NCI-H446 (cell line): ENCODE results near the gene CAMK1D.
A peak's percentile ranks its signal among the peaks of the same experiment; 100 is the strongest.
"Not testable (repeated sequence)": the region's sequence is repeated elsewhere in the genome, so short reads cannot be mapped to it uniquely, and the experiment has no call there.

ENCODE experiments used
- DNase-seq, 2 experiments: peaks; one replicate each; lab custom pipeline; 2025; lab: John Stamatoyannopoulos, UW

CAMK1D gene

DNA sequence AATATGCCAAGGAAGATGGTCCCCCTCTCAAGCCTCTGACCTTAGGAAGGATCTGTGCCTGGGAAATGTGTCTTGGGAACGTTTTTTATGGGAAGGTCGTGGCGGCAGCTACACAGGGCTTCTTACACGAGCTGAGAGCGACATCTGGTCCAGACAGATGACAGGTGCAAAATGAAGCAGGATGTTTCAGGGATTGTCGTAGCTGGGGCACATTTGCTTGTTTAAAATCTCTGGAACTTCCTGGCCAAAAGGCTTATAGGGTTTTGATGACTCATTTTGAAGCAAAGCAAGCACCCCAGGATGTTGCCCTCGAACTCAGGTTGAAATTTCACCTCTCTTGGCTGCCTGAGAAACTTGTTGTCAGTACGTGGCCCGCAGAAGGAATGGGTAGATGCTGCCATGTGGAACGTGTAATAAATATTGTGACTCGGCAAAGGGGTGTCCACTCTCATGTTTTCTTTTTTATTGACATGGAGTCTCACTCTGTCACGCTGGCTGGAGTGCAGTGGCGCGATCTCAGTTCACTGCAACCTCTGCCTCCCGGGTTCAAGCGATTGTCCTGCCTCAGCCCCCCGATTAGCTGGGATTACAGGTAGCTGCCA, 117.5 kb downstream of the CAMK1D start:
- peak; percentile 1 to 30 for DNase-seq

DNA sequence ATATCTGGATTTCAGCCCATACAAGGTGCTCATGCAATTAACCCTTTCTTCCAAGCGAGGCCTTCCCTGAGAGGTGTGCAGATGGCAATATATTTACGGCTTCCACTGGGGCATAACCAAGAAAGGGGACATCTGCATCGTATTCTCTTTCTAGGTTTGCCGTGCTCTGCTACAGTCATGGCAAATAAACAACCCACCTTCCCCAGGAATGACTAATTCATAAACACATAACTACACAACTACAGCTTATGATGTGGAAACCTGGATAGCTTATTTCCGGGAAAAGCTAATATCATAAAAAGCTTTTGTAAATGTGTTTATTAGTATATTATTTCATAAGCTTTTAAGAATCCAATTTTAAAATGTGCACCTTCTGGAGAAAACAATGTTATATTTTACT, 120.0 kb downstream of the CAMK1D start:
- no peak for DNase-seq

DNA sequence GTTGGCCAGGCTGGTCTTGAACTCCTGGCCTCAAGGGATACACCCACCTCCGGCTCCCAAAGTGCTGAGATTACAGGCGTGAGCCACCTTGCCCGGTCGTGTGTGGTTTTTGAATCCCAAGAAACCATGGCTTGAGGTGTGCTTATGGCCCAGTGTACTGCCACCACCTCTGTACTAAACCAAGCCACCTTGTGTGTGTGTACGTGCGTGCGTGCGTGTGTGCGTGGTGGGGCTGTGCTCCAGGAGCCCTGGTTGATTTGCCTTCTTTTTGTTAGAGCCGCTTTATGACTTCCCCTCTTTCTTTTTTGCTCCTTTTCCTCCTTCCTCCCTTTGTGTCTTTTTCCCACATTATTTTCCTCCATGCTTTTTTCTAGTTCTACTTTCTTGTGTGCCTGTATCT, 121.4 kb downstream of the CAMK1D start:
- no peak for DNase-seq

DNA sequence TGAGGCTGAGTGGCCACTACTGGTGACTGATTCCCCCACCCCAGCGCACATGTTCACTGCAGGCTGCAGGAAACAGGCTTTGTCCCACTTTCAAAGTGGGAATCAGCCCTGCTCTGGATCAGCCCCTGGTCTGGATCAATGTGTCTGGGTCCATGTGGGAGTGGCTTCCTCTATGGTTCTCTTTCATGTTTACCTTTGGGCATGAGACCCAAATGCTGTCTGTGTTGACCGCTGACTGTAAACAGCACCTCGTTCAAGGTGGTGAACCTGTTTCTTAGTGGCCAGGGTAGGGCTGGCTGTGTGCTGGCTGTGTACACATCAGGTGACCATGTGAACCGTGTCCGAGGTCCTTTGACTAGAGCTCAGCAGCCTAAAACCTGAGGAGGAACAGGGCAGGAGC, 121.8 kb downstream of the CAMK1D start:
- no peak for DNase-seq

DNA sequence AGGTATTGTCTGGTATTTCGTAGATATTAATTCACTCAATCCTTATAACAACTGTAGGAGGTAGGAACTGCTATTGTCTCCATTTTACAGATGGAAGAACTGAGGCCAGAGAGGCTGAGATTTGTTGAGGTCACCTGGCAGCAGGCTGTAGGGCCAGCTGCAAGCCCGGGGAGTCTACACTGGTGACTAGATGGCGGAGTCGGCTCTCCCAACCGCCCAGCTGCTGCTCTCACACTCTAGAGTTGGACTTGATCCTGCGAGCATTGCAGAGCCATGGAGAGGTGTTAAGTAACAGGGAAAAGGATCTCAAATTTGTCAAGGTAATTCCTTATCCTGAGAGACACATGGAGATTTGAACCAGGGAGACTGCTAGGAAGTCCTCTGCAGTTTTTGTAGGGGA, 124.1 kb downstream of the CAMK1D start:
- DNase-seq: no peak

DNA sequence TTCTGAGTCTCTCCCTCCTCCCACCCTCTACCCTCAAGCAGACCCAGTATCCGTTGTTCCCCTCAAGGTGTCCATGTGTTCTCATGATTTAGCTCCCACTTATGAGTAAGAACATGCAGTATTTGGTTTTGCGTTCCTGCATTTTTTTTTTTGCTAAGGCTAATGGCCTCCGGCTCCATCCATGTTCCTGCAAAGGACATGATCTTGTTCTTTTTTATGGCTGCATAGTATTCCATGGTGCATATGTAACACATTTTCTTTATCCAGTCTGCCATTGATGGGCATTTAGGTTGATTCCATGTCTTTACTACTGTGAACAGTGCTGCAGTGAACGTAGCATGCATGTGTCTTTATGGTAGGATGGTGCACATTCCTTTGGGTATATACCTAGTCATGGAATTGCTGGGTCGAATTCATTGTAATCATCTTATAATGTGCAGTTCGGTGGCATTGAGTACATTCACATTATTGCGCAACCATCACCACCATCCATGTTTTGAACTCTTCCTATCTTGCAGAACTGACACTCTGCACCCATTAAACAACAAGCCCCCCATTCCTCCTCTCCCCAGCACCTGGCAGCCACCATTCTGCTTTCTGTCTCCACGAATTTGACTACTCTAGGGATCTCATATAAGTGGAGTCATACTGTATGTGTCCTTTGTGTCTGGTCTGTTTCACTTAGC, 125.5 kb downstream of the CAMK1D start:
- DNase-seq: no peak

DNA sequence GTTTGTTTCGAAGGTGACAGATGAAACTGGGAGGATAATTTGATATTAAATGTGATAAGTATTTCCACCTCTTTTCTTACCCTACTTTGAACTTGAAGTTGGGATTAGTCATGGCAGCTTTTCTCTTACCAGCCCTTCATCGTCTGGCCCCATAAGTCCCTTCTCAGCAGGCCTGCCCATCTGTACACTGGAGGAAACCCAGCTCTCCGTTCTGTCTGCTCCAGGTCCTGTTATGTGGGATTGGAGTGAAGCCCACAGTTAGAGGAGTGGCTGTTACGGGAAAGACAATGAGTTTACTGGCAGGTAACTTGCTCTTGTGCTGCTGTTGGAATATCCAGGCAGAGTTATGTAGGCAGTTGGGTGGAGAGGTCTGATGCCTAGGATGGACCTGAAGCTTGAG, 127.3 kb downstream of the CAMK1D start:
- DNase-seq: peak in 1 of 2 experiments; percentile 32

DNA sequence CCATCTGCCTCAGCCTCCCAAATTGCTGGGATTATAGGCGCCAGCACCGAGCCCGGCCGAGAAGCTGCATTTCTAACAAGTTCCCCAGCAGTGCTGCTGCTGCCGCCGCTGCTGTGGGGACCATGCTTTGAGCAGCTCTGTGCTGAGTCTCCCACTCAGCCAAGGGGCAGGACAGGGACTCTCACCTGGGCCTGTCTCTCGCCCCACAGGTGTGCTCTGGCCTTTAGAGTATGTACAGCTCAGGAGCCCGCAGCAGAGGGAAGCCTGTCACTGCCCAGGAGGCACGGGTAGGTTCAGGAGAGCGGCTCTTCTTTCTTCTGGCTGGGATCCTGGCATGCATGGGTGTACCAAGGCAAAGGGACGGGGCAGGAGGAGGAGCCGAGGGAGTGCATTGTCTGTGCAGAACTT, 130.1 kb downstream of the CAMK1D start:
- DNase-seq: no peak

DNA sequence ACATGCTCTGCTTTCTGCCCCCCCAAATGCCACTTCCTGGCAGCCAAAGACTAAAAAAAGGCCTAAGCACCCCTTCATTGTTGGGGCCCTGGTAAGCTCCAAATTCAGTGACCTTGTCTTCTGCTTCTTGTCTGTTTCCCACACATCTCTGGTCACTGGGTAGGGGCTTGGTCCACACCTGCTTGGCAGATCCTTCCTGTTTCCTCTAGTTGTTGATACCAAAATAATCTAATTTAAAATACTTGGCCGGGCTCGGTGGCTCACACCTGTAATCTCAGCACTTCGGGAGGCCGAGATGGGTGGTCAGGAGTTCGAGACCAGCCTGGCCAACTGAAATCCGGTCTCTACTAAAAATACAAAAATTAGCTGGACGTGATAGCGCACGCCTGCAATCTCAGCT, 130.6 kb downstream of the CAMK1D start:
- no peak for DNase-seq

DNA sequence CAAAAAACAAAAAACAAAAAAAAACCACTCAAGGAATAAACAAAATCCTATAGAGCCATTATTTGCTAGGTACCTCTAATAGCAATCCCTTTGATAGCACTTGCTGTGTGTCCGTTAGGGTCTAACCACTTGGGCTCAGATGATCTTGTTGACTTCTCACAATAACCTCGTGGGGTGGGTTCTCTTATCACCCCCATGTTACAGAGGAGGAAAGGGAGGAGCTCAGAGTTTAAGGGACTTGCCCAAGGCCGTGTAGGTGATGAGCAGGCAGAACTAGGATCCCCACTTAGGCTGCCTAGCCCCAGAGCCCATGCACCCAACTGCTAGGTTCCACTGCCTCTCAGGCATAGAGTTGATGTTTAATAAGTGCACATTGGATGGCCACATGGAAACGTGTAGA, 131.1 kb downstream of the CAMK1D start:
- no peak for DNase-seq

DNA sequence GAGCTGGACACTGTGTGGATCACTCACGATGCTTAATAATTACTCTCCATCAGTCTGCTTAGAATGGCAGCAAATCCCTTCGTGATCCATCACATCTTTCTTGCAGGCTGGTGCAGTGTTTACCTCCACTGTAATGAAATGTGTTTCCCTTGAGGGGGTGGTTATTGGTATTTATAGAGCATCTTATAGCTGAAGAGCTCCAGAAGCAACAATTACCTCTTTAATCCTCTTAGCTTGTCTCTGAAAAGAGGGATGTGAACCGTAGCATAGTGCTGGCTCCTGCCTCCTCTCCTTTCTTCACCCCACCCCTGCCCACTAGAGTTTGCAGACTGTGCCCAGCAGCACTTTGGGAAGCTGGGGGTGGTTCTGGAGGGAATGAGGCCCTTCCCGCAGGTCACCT, 132.6 kb downstream of the CAMK1D start:
- DNase-seq: no peak

DNA sequence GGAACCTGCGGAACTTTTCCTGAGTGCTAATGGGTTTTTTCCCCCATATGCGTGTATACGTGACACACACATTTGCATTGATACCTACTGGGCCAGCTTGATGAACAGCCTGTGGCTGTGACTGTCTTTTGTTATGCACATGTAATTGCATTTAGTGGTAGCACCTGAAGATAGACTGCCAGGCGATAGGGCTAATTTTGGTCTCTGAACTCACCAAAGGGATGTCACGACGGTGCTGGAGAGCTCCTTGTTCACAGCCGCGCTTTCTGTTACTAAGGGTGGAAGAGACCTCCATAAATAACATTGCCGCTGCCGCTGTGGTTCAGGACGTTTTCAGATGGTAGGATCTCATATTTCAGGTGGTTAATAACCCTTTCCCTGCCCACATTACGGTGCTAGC, 133.2 kb downstream of the CAMK1D start:
- DNase-seq: no peak

DNA sequence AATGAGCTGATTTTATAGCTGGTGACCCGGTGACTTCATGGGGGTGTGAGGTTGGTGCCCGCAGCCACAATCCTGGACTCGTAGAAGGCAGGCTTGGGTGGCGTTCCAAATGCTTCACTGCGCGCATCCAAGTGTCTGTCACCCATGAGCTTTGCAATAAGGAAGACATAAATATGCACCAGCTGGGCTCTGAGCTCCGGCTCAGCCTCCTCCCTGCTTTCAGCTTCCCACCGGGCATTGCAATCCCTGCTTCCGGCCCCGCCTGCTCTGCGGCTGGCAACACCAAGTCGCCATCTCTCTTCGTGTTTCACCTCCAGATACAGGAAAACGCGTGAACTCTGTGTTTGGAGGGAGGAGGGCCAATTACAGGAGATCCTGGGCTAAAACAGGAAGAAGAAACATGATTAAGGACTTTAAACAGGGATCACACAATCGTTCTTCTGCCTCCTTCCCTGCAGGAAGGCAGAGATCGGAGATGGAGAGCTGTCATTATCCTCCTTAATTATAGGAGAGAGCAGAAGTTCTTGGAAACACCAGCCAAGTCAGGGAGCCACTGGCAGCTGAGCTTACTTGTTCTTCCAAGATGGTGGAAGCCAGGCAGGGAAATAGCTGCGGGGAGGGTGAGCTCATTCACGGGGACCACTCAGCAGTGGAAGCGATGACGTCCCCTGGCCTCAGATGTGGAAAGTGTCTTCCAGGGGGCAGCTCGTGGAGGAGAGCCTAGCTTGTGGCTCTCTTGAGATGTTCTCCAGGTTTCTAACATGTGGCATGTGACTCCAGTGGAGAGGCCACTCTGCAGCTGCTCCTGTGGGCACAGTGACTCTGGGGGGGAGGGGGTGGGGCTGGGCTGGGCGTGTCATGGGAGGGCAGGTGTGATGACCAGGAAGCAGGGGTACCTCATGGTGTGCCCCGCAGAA, 134.9 kb downstream of the CAMK1D start:
- no peak for DNase-seq

DNA sequence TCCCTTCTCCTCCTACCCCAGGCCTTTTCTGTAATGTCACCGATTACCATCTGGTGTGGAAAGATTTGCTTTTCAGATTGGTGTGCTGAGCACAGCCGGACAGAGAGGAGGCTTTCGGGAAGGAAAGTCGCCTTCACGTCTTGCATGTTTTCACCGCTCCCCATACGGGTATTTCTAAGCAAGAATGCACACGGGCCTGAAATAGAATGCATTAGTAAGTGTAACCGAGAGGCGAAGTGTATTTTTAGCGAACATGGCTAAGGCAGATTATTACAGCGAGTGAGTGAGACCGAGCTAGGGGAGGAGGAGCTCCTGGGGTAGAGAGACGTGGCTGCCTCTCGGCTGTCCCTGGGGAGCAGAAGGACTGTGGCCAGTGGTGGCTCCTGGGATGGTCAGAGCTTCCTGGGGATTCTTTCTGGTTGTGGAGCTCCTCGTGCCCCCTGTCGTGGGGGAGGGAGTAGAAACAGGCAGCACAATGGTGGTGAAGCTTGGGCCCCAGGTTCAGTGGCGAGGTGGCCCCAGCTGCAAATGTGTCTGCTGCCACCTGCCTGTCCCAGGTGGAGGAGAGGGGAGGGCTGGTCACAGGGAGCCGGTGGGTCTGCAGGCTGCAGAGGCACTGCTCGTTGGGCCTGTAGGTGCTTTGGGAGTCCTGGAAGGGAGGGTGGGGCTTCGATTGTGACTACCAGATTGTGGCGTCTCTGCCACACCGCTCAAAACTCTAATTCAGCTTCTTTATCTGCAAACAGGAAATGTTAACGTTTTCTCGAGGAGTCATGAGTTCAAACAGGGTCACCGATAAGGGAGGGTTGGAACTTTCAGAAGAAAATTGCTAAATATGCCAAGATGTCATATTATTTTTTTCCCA, 135.8 kb downstream of the CAMK1D start:
- DNase-seq: no peak

DNA sequence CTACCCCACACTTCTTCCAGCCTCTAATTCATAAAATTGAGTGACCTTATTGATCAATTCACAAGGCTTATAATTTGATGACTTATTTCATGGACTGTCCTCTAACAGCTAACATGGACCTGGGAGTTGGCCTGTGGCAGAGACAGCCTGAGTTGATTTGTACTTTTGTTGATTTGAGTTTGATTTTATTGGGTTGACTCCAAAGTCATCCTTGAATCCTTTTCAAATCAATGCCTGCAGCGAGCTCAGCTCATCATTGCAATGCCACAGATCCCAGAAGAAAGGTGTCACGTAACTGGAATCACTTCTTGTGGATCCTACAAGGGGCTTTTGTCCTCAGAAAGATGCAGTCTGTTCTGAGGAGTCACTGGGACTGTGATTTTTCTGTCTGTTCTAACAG, 138.0 kb downstream of the CAMK1D start:
- DNase-seq: no peak

DNA sequence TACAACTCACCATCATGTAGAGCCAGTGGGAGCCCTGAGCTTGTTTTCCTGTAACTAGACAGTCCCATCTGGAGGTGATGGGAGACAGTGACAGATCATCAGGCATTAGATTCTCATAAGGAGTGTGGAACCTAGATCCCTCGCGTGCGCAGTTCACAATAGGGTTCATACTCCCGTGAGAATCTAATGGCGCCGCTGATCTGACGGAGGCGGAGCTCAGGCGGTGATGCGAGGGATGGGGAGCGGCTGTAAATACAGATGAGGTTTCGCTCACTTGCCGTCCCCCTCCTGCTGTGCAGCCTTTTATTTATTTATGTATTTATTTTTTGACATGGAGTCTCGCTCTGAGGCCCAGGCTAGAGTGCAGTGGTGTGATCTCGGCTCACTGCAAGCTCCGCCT, 139.3 kb downstream of the CAMK1D start:
- no peak for DNase-seq

DNA sequence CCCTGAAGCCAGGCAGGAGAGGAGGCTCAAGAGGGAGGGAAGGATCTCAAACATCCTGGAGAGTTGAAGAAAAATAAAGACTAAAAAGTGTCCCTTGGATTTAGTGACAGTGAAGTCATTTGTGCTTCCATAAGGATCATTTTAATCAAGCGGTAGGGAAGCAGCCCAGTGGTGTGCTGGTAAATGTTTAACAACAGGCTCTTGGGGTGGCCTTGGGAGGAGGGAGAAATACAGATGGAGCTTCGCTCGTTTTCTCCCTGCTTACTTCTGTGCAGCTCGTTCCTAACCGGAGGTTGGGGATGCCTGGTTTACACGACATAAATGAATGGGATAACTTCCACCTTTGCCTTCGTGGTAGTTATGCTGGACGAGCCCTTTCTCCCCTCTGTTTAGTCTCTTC, 140.0 kb downstream of the CAMK1D start:
- no peak for DNase-seq

DNA sequence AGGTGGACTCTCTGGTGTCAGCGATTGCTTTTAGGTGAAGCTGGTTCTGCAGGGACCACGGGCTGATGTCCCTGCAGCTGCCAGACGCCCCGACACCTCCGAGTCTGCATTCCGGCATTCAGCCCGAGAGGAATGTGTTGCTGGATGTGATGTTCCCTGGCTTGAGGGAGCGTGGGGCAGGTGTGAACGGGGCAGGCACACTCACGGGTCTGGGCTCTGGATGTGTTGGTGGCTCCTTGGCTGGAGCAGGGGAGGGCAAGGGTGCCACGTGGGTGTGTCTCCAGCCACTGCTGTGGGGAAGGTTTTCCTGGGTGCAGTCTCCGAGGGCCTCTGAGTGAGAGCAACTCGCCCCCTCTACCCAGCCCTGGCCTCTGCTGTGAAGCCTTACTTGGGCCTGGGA, 140.5 kb downstream of the CAMK1D start:
- no peak for DNase-seq

DNA sequence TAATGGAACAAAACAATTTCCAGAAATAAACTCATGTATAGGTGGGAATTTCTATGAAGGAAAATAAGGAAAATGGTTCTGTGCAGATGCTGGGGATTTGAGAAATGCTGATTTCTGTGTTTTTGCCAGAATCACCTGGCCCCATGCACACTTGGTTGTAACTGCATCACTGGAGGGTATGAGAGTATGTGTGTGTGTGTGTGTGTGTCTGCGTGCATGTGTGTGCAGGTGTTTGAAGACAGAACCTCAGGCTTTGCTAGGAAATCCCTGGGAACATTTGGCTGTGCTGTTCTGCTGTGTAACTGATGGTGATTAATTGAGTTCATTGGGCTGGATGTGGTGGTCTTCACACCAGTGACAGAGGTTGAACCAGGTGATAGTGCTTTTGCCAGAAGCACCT, 141.6 kb downstream of the CAMK1D start:
- DNase-seq: no peak

DNA sequence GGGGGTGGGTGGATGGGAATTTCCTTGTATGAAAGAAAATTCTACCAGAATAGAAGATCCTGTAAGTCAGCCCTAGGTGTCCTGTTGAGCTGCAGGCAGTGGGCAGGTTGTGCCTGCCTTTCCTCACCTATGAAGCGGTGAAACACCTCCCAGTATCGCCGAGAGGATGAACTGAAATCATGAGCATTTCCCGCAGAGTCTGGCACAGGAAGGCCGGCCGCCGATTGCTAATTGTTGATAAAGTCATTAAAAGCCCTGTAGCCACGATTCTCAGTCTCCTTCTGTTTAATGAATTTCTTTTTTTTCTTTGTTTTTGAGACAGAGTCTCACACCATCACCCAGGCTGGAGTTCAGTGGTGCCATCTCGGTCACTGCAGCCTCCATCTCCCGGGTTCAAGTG, 142.1 kb downstream of the CAMK1D start:
- DNase-seq: no peak

DNA sequence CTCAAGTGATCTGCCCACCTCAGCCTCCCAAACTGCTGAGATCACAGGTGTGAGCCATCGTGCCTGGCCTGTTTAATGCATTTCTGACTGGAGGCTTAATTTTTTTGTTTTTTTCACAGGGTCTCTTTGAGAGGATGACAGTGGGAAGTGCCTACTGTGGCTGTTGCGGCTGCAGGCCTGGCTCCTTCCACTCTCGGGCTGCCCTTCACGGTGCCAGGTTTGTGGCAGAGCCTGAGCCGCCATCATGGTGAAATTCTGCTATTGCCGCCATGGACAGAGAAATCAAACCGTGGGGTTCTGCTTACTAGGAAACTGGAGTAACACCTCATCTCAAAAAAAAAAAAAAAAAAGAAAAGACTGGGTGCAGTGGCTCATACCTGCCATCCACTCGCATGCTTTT, 142.7 kb downstream of the CAMK1D start:
- DNase-seq: no peak

DNA sequence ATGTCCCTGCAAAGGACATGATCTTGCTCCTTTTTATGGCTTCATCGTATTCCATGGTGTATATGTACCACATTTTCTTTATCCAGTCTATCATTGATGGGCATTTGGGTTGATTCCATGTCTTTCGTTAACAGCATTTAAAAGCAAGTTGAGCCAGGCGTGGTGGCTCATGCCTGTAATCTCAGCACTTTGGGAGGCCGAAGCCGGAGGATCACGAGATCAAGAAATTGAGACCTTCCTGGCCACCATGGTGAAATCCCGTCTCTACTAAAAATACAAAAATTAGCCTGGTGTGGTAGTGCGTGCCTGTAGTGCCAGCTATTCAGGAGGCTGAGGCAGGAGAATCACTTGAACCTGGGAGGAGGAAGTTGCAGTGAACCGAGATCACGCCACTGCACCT, 147.7 kb downstream of the CAMK1D start:
- not testable (repeated sequence) for DNase-seq
